PC-9 (cell line): ENCODE data around the gene SLC44A3. TPM values are rescaled to one million over a fixed set of nuclear protein-coding genes. Genes with fewer than 3 reads are reported as not detected.

ENCODE experiments used
- BruUV-seq: library from RNA; stranded (reverse); fragments of 400-500 nt; replicated peaks from 2 replicates; lab custom pipeline; 2021; lab: Mats Ljungman, UMichigan
- CTCF ChIA-PET: fragments of 300-600 bp; sonication (Branson Sonifier 250); formaldehyde crosslinking; loops from one replicate; lab custom pipeline; 2022; ENCODE audit warnings: antibody characterized with exemption; lab: Charles Lee
- POLR2A ChIA-PET: fragments of 300-600 bp; sonication (Branson Sonifier 250); formaldehyde crosslinking; loops from one replicate; lab custom pipeline; 2022; ENCODE audit warnings: antibody characterized with exemption; ENCODE audit not compliant: unreplicated experiment; lab: Charles Lee
- DNase-seq, 2 experiments: peaks; one replicate each; pipeline versions ENCODE4 v3.0.0 to v3.0.0-alpha.2; 2015 to 2022; ENCODE audit warnings: mixed read lengths in 1 of 2
- H2AFZ ChIP-seq: fragments of 200-600 bp; sonication (generic); 2 replicates; pipeline ENCODE4 v1.8.1; 2017; ENCODE audit warnings: antibody characterized with exemption
- H3F3A ChIP-seq: fragments of 200-600 bp; sonication (generic); 2 replicates; pipeline ENCODE4 v1.8.1; 2017; ENCODE audit warnings: antibody characterized with exemption, mild to moderate bottlenecking, low read depth; ENCODE audit not compliant: insufficient read depth
- H3K27ac ChIP-seq: fragments of 200-600 bp; sonication (generic); 2 replicates; pipeline ENCODE4 v1.6.1; 2016; ENCODE audit warnings: mixed run types
- H3K27me3 ChIP-seq: fragments of 200-600 bp; sonication (generic); 2 replicates; pipeline ENCODE4 v1.6.1; 2016; ENCODE audit warnings: low read depth, mixed run types; ENCODE audit not compliant: insufficient read depth
- H3K36me3 ChIP-seq: fragments of 200-600 bp; sonication (generic); 2 replicates; pipeline ENCODE4 v1.6.1; 2016; ENCODE audit warnings: low read depth, mixed run types
- H3K4me1 ChIP-seq: fragments of 200-600 bp; sonication (generic); replicated peaks from 2 replicates; pipeline ENCODE4 v1.6.1; 2016; ENCODE audit warnings: mixed run types; ENCODE audit not compliant: insufficient read depth
- H3K4me2 ChIP-seq: fragments of 200-600 bp; sonication (generic); 2 replicates; pipeline ENCODE4 v1.6.1; 2017; ENCODE audit warnings: mixed run types
- H3K4me3 ChIP-seq: fragments of 200-600 bp; sonication (generic); 2 replicates; pipeline ENCODE4 v1.6.1; 2016; ENCODE audit warnings: mixed run types
- H3K79me2 ChIP-seq: fragments of 200-600 bp; sonication (generic); 2 replicates; pipeline ENCODE4 v1.6.1; 2017; ENCODE audit warnings: low read depth, mixed run types
- H3K9me2 ChIP-seq: fragments of 200-600 bp; sonication (generic); 2 replicates; pipeline ENCODE4 v1.8.1; 2017; ENCODE audit warnings: mild to moderate bottlenecking; ENCODE audit not compliant: insufficient read depth
- H3K9me3 ChIP-seq: fragments of 200-600 bp; sonication (generic); 2 replicates; pipeline ENCODE4 v1.8.1; 2016; ENCODE audit warnings: low read depth; ENCODE audit not compliant: insufficient read depth
- H4K20me1 ChIP-seq: fragments of 200-600 bp; sonication (generic); 2 replicates; pipeline ENCODE4 v1.8.1; 2017; ENCODE audit not compliant: insufficient read depth
- CTCF ChIP-seq: fragments of 200-600 bp; sonication (generic); conservative IDR thresholded peaks from 2 replicates; pipeline ENCODE4 v1.6.1; 2017; ENCODE audit warnings: mixed run types, antibody characterized with exemption, mild to moderate bottlenecking, moderate library complexity
- EZH2 ChIP-seq: fragments of 200-600 bp; sonication (generic); IDR thresholded peaks from 2 replicates; pipeline ENCODE4 v1.8.0; 2017; ENCODE audit warnings: antibody characterized with exemption, low read depth
- intact Hi-C: fragments of 100-400 bp; cut with micrococcal nuclease; formaldehyde crosslinking; loops from one replicate; pipeline ENCODE4 v1.10.0; 2022; ENCODE audit not compliant: unreplicated experiment
- total RNA-seq: library from RNA; stranded (reverse); gene quantifications from 2 replicates; pipeline ENCODE4 v1.2.3, GENCODE V29; 2021

Gene SLC44A3
- total RNA-seq, 1 experiment from 2014 or later, result 17.5 TPM

- Histone ChIP-seq H3K79me2 (peaks cover 6% of the 10 kb centered on the region; the same call in 1 of the 2 replicates), H3K9me2 (no peaks in the 10 kb centered on the region), H3K4me2 (peak overlapping the region; percentile 54), H3F3A (peaks cover 34% of the 10 kb centered on the region), H2AFZ (no peak overlapping the region), H3K27me3 (no peaks in the 10 kb centered on the region), H3K36me3 (no peaks in the 10 kb centered on the region), H3K9me3 (no peaks in the 10 kb centered on the region), H3K4me3 (no peak overlapping the region), H4K20me1 (no peaks in the 10 kb centered on the region), H3K4me1 (peaks cover 63% of the 10 kb centered on the region), H3K27ac (peak overlapping the region; percentile 85)
- TSS peak; percentile 65 for BruUV-seq
- DNase-seq, result peak in 1 of 2 experiments; percentile 31
- no peak for TF ChIP-seq CTCF
- TF ChIP-seq EZH2, result no peak
- POLR2A ChIA-PET, result interaction anchor here (1.0 kb wide), 1 partner anchor 10 kb away, joined by 10 read pairs; no protein-coding TSS in a partner anchor
- CTCF ChIA-PET, result interaction anchor here (0.6 kb wide), 1 partner anchor 437 kb away, joined by 9 read pairs; no protein-coding TSS in a partner anchor
- intact Hi-C loops, result loop anchor here (2.0 kb wide), 1 partner anchor 151 kb away; no protein-coding TSS in a partner anchor
Observed at GRCh38 chr1:94773296-94773809, 46.8 kb upstream of the SLC44A3 start.

GRCh38 chr1:94773931-94774422, 46.2 kb upstream of the SLC44A3 start:
- POLR2A ChIA-PET, result interaction anchor here (0.6 to 1.0 kb wide), 2 partner anchors 10 to 94 kb away, joined by 4 to 10 read pairs; no protein-coding TSS in a partner anchor

GRCh38 chr1:94776474-94776873, 43.7 kb upstream of the SLC44A3 start:
- H3K36me3 ChIP-seq, result no peaks in the 10 kb centered on the region; the same call in 1 of the 2 replicates
- BruUV-seq, result no TSS peak

More at GRCh38 chr1:94773931-94774422, 46.2 kb upstream of the SLC44A3 start:
- no peak for TF ChIP-seq CTCF
- TF ChIP-seq EZH2, result no peak
- Histone ChIP-seq H3K9me3 (no peaks in the 10 kb centered on the region), H3K36me3 (no peaks in the 10 kb centered on the region), H3K27me3 (no peaks in the 10 kb centered on the region), H3K4me3 (no peak overlapping the region), H4K20me1 (no peaks in the 10 kb centered on the region), H3K79me2 (peaks cover 6% of the 10 kb centered on the region; the same call in 1 of the 2 replicates), H3K4me1 (peaks cover 69% of the 10 kb centered on the region), H3K4me2 (peak overlapping the region; percentile 54), H3F3A (peaks cover 35% of the 10 kb centered on the region), H3K9me2 (no peaks in the 10 kb centered on the region), H2AFZ (no peak overlapping the region), H3K27ac (peak overlapping the region; percentile 85)
- CTCF ChIA-PET, result no interaction called here
- intact Hi-C loops, result loop anchor here (2.0 kb wide), 1 partner anchor 151 kb away; no protein-coding TSS in a partner anchor
- no TSS peak for BruUV-seq
- DNase-seq, result peak; percentile 48 to 92

More at GRCh38 chr1:94776474-94776873, 43.7 kb upstream of the SLC44A3 start:
- DNase-seq, result peak in 1 of 2 experiments; percentile 10
- POLR2A ChIA-PET, result no interaction called here
- H3K4me2 ChIP-seq, result no peak overlapping the region
- peaks cover 49% of the 10 kb centered on the region for H3K4me1 ChIP-seq
- H3K27ac ChIP-seq, result no peak overlapping the region
- no peaks in the 10 kb centered on the region for H3K9me2 ChIP-seq
- intact Hi-C loops, result no loop called here
- no peak overlapping the region for H3K4me3 ChIP-seq
- TF ChIP-seq CTCF, result no peak
- TF ChIP-seq EZH2, result no peak
- no peaks in the 10 kb centered on the region for H3K27me3 ChIP-seq
- no peak overlapping the region for H2AFZ ChIP-seq
- H3K9me3 ChIP-seq, result no peaks in the 10 kb centered on the region
- CTCF ChIA-PET, result no interaction called here
- no peaks in the 10 kb centered on the region for H4K20me1 ChIP-seq
- H3F3A ChIP-seq, result peaks cover 34% of the 10 kb centered on the region
- peaks cover 6% of the 10 kb centered on the region; the same call in 1 of the 2 replicates for H3K79me2 ChIP-seq
